Erythroblast (primary cell): ENCODE measurements around the gene KRTAP3-2.
"Not testable (repeated sequence)": the region's sequence is repeated elsewhere in the genome, so short reads cannot be mapped to it uniquely, and the experiment has no call there.

Experiments
- GATA1 ChIP-seq: IDR thresholded peaks from 2 replicates; pipeline ENCODE4 v1.6.1; 2011; ENCODE audit warnings: low read depth, mild to moderate bottlenecking, control low read depth, low read length, moderate library complexity
- POLR2A ChIP-seq: IDR thresholded peaks from 2 replicates; pipeline ENCODE4 v1.6.1; 2011; ENCODE audit warnings: mild to moderate bottlenecking, low read length

- not testable (repeated sequence) for TF ChIP-seq POLR2A, GATA1
These were observed 34.7 kb upstream of the KRTAP3-2 start, which contains the start of gene KRTAP1-3 for GRCh38 chr17:41034346-41034935.
